ENCODE measurements around the gene PDE12. TPM values are rescaled to one million over a fixed set of nuclear protein-coding genes. Genes with fewer than 3 reads are reported as not detected.
A peak's percentile ranks its signal among the peaks of the same experiment; 100 is the strongest.

PDE12 gene
- 19.5 and 20.0 TPM in 2 replicates for total RNA-seq
- long read RNA-seq, full-length matches to known transcripts, result 15 of 23 reads
- long read RNA-seq, partial matches to known transcripts, result 0 of 23 reads
- long read RNA-seq, other reads (novel, unspliced or antisense), result 8 of 23 reads

- Mint-ChIP-seq H3K4me3 (peak within 1 kb of the TSS; percentile 85), H3K4me1 (peaks cover 34% of the 10 kb centered on the region), H3K36me3 (ENCODE audit: low read depth) (peaks cover 4% of the 10 kb centered on the region), H3K27me3 (ENCODE audit: low read depth) (no peaks in the 10 kb centered on the region), H3K27ac (ENCODE audit: unreplicated experiment) (peak within 1 kb of the TSS; percentile 100), H3K9me3 (no peaks in the 10 kb centered on the region)
- peak; percentile 67 for DNase-seq (ENCODE audit: low read depth, low spot score)
- TF ChIP-seq CTCF (conservative IDR thresholded peaks at IDR 0.05), result no peak
Observed at GRCh38 chr3:57555738-57556458, at the start of gene PDE12. Gene PDE12 (plus strand): TSS chr3:57556274. CDS start chr3:57556380, 106 bp downstream.

GRCh38 chr3:57512166-57512565 is 43.9 kb upstream of the PDE12 start:
- H3K27ac Mint-ChIP-seq (ENCODE audit: unreplicated experiment), result no peak overlapping the region
- peaks cover 2% of the 10 kb centered on the region for H3K27me3 Mint-ChIP-seq (ENCODE audit: low read depth)
- no peak for TF ChIP-seq CTCF (conservative IDR thresholded peaks at IDR 0.05)
- H3K4me3 Mint-ChIP-seq, result no peak overlapping the region
- no peaks in the 10 kb centered on the region for H3K4me1 Mint-ChIP-seq
- DNase-seq (ENCODE audit: low read depth, low spot score), result no peak
- no peaks in the 10 kb centered on the region for H3K36me3 Mint-ChIP-seq (ENCODE audit: low read depth)
- H3K9me3 Mint-ChIP-seq, result no peaks in the 10 kb centered on the region

GRCh38 chr3:57518276-57518915 is 37.7 kb upstream of the PDE12 start:
- Mint-ChIP-seq H3K9me3 (no peaks in the 10 kb centered on the region), H3K36me3 (ENCODE audit: low read depth) (no peaks in the 10 kb centered on the region), H3K27ac (ENCODE audit: unreplicated experiment) (no peak overlapping the region), H3K4me3 (no peak overlapping the region), H3K4me1 (no peaks in the 10 kb centered on the region), H3K27me3 (ENCODE audit: low read depth) (peaks cover 6% of the 10 kb centered on the region)
- DNase-seq (ENCODE audit: low read depth, low spot score), result no peak
- no peak for TF ChIP-seq CTCF (conservative IDR thresholded peaks at IDR 0.05)

GRCh38 chr3:57530071-57530608 is 25.9 kb upstream of the PDE12 start:
- Mint-ChIP-seq H3K36me3 (ENCODE audit: low read depth) (no peaks in the 10 kb centered on the region), H3K4me1 (no peaks in the 10 kb centered on the region), H3K4me3 (no peak overlapping the region), H3K27ac (ENCODE audit: unreplicated experiment) (no peak overlapping the region), H3K9me3 (no peaks in the 10 kb centered on the region), H3K27me3 (ENCODE audit: low read depth) (no peaks in the 10 kb centered on the region)
- TF ChIP-seq CTCF (conservative IDR thresholded peaks at IDR 0.05), result no peak
- no peak for DNase-seq (ENCODE audit: low read depth, low spot score)

GRCh38 chr3:57538465-57538864 is 17.6 kb upstream of the PDE12 start:
- Mint-ChIP-seq H3K36me3 (ENCODE audit: low read depth) (no peaks in the 10 kb centered on the region), H3K4me3 (no peak overlapping the region), H3K27me3 (ENCODE audit: low read depth) (no peaks in the 10 kb centered on the region), H3K9me3 (no peaks in the 10 kb centered on the region), H3K4me1 (no peaks in the 10 kb centered on the region), H3K27ac (ENCODE audit: unreplicated experiment) (no peak overlapping the region)
- TF ChIP-seq CTCF (conservative IDR thresholded peaks at IDR 0.05), result no peak
- no peak for DNase-seq (ENCODE audit: low read depth, low spot score)
